Measurements from ENCODE around the gene FKBP8.

GRCh38 chr19:18587962-18588610, 44.7 kb upstream of the FKBP8 start:
- TF ChIP-seq POLR2A (IDR thresholded peaks at IDR 0.05): no peak
- TF ChIP-seq, protein P1, sequence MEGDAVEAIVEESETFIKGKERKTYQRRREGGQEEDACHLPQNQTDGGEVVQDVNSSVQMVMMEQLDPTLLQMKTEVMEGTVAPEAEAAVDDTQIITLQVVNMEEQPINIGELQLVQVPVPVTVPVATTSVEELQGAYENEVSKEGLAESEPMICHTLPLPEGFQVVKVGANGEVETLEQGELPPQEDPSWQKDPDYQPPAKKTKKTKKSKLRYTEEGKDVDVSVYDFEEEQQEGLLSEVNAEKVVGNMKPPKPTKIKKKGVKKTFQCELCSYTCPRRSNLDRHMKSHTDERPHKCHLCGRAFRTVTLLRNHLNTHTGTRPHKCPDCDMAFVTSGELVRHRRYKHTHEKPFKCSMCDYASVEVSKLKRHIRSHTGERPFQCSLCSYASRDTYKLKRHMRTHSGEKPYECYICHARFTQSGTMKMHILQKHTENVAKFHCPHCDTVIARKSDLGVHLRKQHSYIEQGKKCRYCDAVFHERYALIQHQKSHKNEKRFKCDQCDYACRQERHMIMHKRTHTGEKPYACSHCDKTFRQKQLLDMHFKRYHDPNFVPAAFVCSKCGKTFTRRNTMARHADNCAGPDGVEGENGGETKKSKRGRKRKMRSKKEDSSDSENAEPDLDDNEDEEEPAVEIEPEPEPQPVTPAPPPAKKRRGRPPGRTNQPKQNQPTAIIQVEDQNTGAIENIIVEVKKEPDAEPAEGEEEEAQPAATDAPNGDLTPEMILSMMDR (IDR thresholded peaks at IDR 0.05): no peak

All from adrenal gland (tissue), 5 donors.